OCI-LY1 (cell line): ENCODE results near the gene TNPO3.

Experiments
- H2AFZ ChIP-seq: fragments of 200-600 bp; sonication (generic), shearing (Covaris generic); 2 replicates; pipeline ENCODE4 v1.6.0; 2014; ENCODE audit warnings: antibody characterized with exemption, mild to moderate bottlenecking, low read length
- H3F3A ChIP-seq: fragments of 200-600 bp; sonication (generic), shearing (Covaris generic); 2 replicates; pipeline ENCODE4 v1.6.0; 2014; ENCODE audit warnings: mild to moderate bottlenecking, antibody characterized with exemption, low read length, moderate library complexity; ENCODE audit not compliant: insufficient read depth
- H3K27ac ChIP-seq: fragments of 200-600 bp; sonication (generic); 2 replicates; pipeline ENCODE4 v1.5.1; 2014; ENCODE audit warnings: low read length, mixed run types, mild to moderate bottlenecking, low read depth; ENCODE audit not compliant: poor library complexity, severe bottlenecking
- H3K27me3 ChIP-seq: fragments of 200-600 bp; sonication (generic); 2 replicates; pipeline ENCODE4 v1.6.0; 2014; ENCODE audit warnings: antibody characterized with exemption, mild to moderate bottlenecking, low read length, moderate library complexity; ENCODE audit not compliant: insufficient read depth
- H3K36me3 ChIP-seq: fragments of 200-600 bp; sonication (generic); 2 replicates; pipeline ENCODE4 v1.6.1; 2014; ENCODE audit warnings: mild to moderate bottlenecking, antibody characterized with exemption, low read length, moderate library complexity, mixed read lengths; ENCODE audit not compliant: insufficient read depth
- H3K4me1 ChIP-seq: fragments of 200-600 bp; sonication (generic); 2 replicates; pipeline ENCODE4 v1.5.1; 2014; ENCODE audit warnings: mild to moderate bottlenecking, low read length, moderate library complexity; ENCODE audit not compliant: insufficient read depth, severe bottlenecking
- H3K4me2 ChIP-seq: fragments of 200-600 bp; sonication (generic), shearing (Covaris generic); 2 replicates; pipeline ENCODE4 v1.6.1; 2014; ENCODE audit warnings: low read length
- H3K4me3 ChIP-seq: fragments of 200-600 bp; sonication (generic); 2 replicates; pipeline ENCODE4 v1.5.1; 2014; ENCODE audit warnings: low read length, low read depth, mild to moderate bottlenecking, mixed read lengths; ENCODE audit not compliant: poor library complexity, severe bottlenecking
- H3K79me2 ChIP-seq: fragments of 200-600 bp; shearing (Covaris generic); 2 replicates; pipeline ENCODE4 v1.6.1; 2016; ENCODE audit warnings: mixed run types, low read length, mixed read lengths; ENCODE audit not compliant: insufficient read depth
- H3K9ac ChIP-seq: fragments of 200-600 bp; sonication (generic), shearing (Covaris generic); 2 replicates; pipeline ENCODE4 v1.6.1; 2014; ENCODE audit warnings: mild to moderate bottlenecking, low read length, mixed read lengths
- H3K9me2 ChIP-seq: fragments of 200-600 bp; sonication (generic), shearing (Covaris generic); 2 replicates; pipeline ENCODE4 v1.6.1; 2014; ENCODE audit warnings: low read depth, mild to moderate bottlenecking, low read length, mixed read lengths
- H3K9me3 ChIP-seq: fragments of 200-600 bp; shearing (Covaris generic); 2 replicates; pipeline ENCODE4 v1.6.1; 2014; ENCODE audit warnings: low read length, mixed read lengths
- H4K20me1 ChIP-seq: fragments of 200-600 bp; sonication (generic), shearing (Covaris generic); 2 replicates; pipeline ENCODE4 v1.6.0; 2016; ENCODE audit warnings: mild to moderate bottlenecking, low read length; ENCODE audit not compliant: insufficient read depth
- CTCF ChIP-seq: fragments of 200-600 bp; sonication (generic), shearing (Covaris generic); IDR thresholded peaks from 2 replicates; pipeline ENCODE4 v1.5.1; 2017; ENCODE audit warnings: mild to moderate bottlenecking, antibody characterized with exemption, low read length, moderate library complexity, mixed read lengths
- EZH2 ChIP-seq: fragments of 200-600 bp; sonication (generic), shearing (Covaris generic); IDR thresholded peaks from 2 replicates; pipeline ENCODE4 v1.8.0; 2017; ENCODE audit warnings: borderline replicate concordance, mixed run types, mild to moderate bottlenecking, antibody characterized with exemption, low read length, moderate library complexity, mixed read lengths

Gene TNPO3

GRCh38 chr7:128988372-128988771 lies 66.5 kb downstream of the TNPO3 start:
- Histone ChIP-seq H3K27ac (no peak overlapping the region), H3K79me2 (no peaks in the 10 kb centered on the region), H2AFZ (no peak overlapping the region), H3K36me3 (peaks cover 93% of the 10 kb centered on the region), H3K4me2 (no peak overlapping the region), H3F3A (no peaks in the 10 kb centered on the region), H3K9me3 (no peaks in the 10 kb centered on the region), H3K4me1 (no peaks in the 10 kb centered on the region), H3K9ac (no peak overlapping the region), H3K9me2 (no peaks in the 10 kb centered on the region), H3K4me3 (no peak overlapping the region), H4K20me1 (no peaks in the 10 kb centered on the region), H3K27me3 (no peaks in the 10 kb centered on the region)
- TF ChIP-seq CTCF (no peak), EZH2 (no peak)

- Histone ChIP-seq H3K4me1 (no peaks in the 10 kb centered on the region), H3K4me3 (no peak overlapping the region), H3K27ac (no peak overlapping the region), H3K9me2 (no peaks in the 10 kb centered on the region), H3K4me2 (no peak overlapping the region), H3K36me3 (peaks cover 96% of the 10 kb centered on the region), H3K9ac (no peak overlapping the region), H2AFZ (no peak overlapping the region), H4K20me1 (no peaks in the 10 kb centered on the region), H3K9me3 (no peaks in the 10 kb centered on the region), H3F3A (no peaks in the 10 kb centered on the region), H3K27me3 (no peaks in the 10 kb centered on the region), H3K79me2 (no peaks in the 10 kb centered on the region)
- TF ChIP-seq CTCF (no peak), EZH2 (no peak)
These were observed 68.3 kb downstream of the TNPO3 start for GRCh38 chr7:128986609-128987008.

- TF ChIP-seq CTCF (no peak), EZH2 (no peak)
- Histone ChIP-seq H3K4me2 (no peak overlapping the region), H3K36me3 (peaks cover 95% of the 10 kb centered on the region), H2AFZ (no peak overlapping the region), H3K27ac (no peak overlapping the region), H3K4me1 (no peaks in the 10 kb centered on the region), H3K27me3 (no peaks in the 10 kb centered on the region), H3K9me3 (no peaks in the 10 kb centered on the region), H3K4me3 (no peak overlapping the region), H3F3A (no peaks in the 10 kb centered on the region), H3K79me2 (no peaks in the 10 kb centered on the region), H4K20me1 (no peaks in the 10 kb centered on the region), H3K9ac (no peak overlapping the region), H3K9me2 (no peaks in the 10 kb centered on the region)
These were observed 69.3 kb downstream of the TNPO3 start for GRCh38 chr7:128985660-128986059.
